Transverse colon (tissue), 4 donors: ENCODE results near the gene ENTPD8. TPM values are rescaled to one million over a fixed set of nuclear protein-coding genes. Genes with fewer than 3 reads are reported as not detected.

ENCODE experiments used
- DNase-seq: peaks from one replicate; pipeline ENCODE4 v3.0.0-alpha.2; 2019
- H3K27ac ChIP-seq, 4 donors: fragments of 200-600 bp; sonication (generic); 2 replicates each; pipeline ENCODE4 v1.5.1; 2016 to 2018; ENCODE audit warnings: inconsistent platforms in 4 of 4
- H3K27me3 ChIP-seq: fragments of 200-600 bp; sonication (generic); 2 replicates; pipeline ENCODE4 v1.5.1; 2017; ENCODE audit warnings: inconsistent platforms
- H3K36me3 ChIP-seq, 4 donors: fragments of 200-600 bp; sonication (generic); 2 replicates each; pipeline ENCODE4 v1.5.1; 2017 to 2019; ENCODE audit warnings: inconsistent platforms in 4 of 4
- H3K4me1 ChIP-seq, 4 donors: fragments of 200-600 bp; sonication (generic); 2 replicates each; pipeline ENCODE4 v1.5.1; 2017 to 2020; ENCODE audit warnings: inconsistent platforms in 4 of 4
- H3K4me3 ChIP-seq, 4 donors: fragments of 200-600 bp; sonication (generic); 1 replicate in 1 of 4; 2 replicates in 3 of 4; pipeline versions ENCODE4 v1.5.1 to v1.6.1; 2017 to 2019; ENCODE audit warnings: inconsistent platforms in 4 of 4
- H3K9me3 ChIP-seq, 2 donors: fragments of 200-600 bp; sonication (generic); 2 replicates each; pipeline ENCODE4 v1.5.1; 2017 to 2019; ENCODE audit warnings: inconsistent platforms in 2 of 2
- CTCF ChIP-seq, 5 experiments: fragments of 200-600 bp in 3 of 5; fragments of 450-650 bp in 2 of 5; sonication (generic) in 3 of 5; IDR thresholded peaks; 1 replicate in 2 of 5; 2 replicates in 3 of 5; pipeline ENCODE4 v1.5.1; 2016 to 2017; ENCODE audit warnings: antibody characterized with exemption in 5 of 5, inconsistent platforms in 3 of 5, mild to moderate bottlenecking in 2 of 5, moderate library complexity in 1 of 5
- EP300 ChIP-seq: sonication (generic); formaldehyde crosslinking; IDR thresholded peaks from one replicate; pipeline ENCODE4 v1.6.1; 2017; ENCODE audit warnings: antibody characterized with exemption, low read depth
- POLR2A ChIP-seq: fragments of 450-650 bp; IDR thresholded peaks from one replicate; pipeline ENCODE4 v1.6.1; 2016; ENCODE audit warnings: antibody characterized with exemption, mild to moderate bottlenecking, moderate library complexity
- POLR2AphosphoS5 ChIP-seq, 3 donors: sonication (generic); formaldehyde crosslinking; IDR thresholded peaks; one replicate each; pipeline ENCODE4 v1.6.1; 2016; ENCODE audit warnings: antibody characterized with exemption in 3 of 3
- WGBS, 2 donors: methylation state at CpG; one replicate each; pipeline ENCODE4 v1.1.5; 2018; ENCODE audit warnings: low coverage in 1 of 2; 5-methylcytosine and 5-hydroxymethylcytosine counted together
- in situ Hi-C, 4 donors: fragments of 200-750 bp; cut with MboI; loops; one replicate each; pipeline versions ENCODE4 v1.15.0 to v1.15.1; 2017; ENCODE audit warnings: low sequenced_read_pairs in 3 of 4, low pct_ligation_motif_present in 1 of 4, low pct_unique_long_range_greater_than_20kb in 1 of 4
- intact Hi-C: fragments of 100-400 bp; cut with DNase I; formaldehyde crosslinking; loops from one replicate; pipeline ENCODE4 v1.15.1; 2023; ENCODE audit warnings: low total_unique reads
- total RNA-seq, 4 donors: library from RNA; depleted of rRNA; stranded (reverse); fragments of >200 nt; gene quantifications; one replicate each; pipeline ENCODE4 v1.1.0, GENCODE V29; 2016

ENTPD8 gene
- total RNA-seq, 4 donors from 2014 or later = 20.7 to 109 (median 63.8) TPM

DNA sequence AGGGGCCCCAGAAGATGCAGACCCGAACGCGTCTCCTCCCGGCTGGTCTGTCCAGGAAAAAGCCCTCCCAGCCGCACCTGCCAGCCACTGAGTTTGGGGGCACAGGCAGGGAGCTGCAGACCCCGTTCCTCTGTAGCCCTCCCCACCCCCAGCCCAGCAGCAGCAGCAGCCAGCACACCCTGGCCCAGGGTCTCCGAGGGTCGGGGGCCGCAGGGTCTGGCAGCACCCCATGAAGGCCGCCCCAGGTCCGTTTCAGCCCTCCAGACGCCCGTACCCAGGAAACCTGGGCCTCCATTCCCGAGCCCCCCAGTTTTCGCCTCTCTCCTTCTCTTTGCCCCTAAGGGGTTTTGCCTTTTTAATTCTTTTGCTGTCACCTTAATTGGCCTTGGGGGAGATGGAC lies 37.9 kb downstream of the ENTPD8 start:
- in situ Hi-C loops = loop anchor here (10.0 to 25.0 kb wide), 2 partner anchors 116 to 118 kb away; partner anchors contain the start of gene TOR4A (in 2 of the 4)
- Histone ChIP-seq H3K27ac (no peak overlapping the region), H3K27me3 (no peaks in the 10 kb centered on the region), H3K36me3 (no peaks in the 10 kb centered on the region), H3K9me3 (no peaks in the 10 kb centered on the region), H3K4me3 (no peak overlapping the region), H3K4me1 (peaks cover 12 to 47% (median 27%) of the 10 kb centered on the region in 4 donors)
- no peak for DNase-seq
- 98 to 100% methylated on average over 2 to 15 of the region's 15 CpGs for WGBS, 2 donors
- intact Hi-C loops = no loop called here
- no peak for TF ChIP-seq POLR2AphosphoS5 (IDR thresholded peaks at IDR 0.05)
- TF ChIP-seq POLR2A = no peak
- TF ChIP-seq CTCF (IDR thresholded peaks at IDR 0.05) = no peak
- TF ChIP-seq EP300 = no peak

DNA sequence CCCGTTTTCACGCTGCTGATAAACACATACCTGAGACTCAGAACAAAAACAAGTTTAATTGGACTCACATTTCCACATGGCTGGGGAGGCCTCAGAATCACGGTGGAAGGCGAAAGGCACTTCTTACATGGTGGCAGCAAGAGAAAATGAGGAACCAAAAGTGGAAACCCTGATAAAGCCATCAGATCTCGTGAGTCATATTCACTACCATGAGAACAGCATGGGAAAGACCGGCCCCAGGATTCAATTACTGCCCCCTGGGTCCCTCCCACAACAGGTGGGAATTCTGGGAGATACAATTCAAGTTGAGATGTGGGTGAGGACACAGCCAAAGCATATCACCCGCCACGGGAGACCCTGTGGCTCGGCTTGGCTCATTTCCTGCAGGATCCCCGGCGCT lies 38.4 kb downstream of the ENTPD8 start:
- in situ Hi-C loops = loop anchor here (10.0 to 25.0 kb wide), 2 partner anchors 115 to 118 kb away; partner anchors contain the start of gene TOR4A (in 2 of the 4)
- intact Hi-C loops = no loop called here
- Histone ChIP-seq H3K9me3 (no peaks in the 10 kb centered on the region), H3K4me3 (no peak overlapping the region), H3K36me3 (no peaks in the 10 kb centered on the region), H3K27me3 (no peaks in the 10 kb centered on the region), H3K4me1 (peaks cover 12 to 44% (median 27%) of the 10 kb centered on the region in 4 donors), H3K27ac (no peak overlapping the region)
- DNase-seq = no peak
- TF ChIP-seq EP300 (no peak), POLR2A (no peak), POLR2AphosphoS5 (IDR thresholded peaks at IDR 0.05) (no peak), CTCF (IDR thresholded peaks at IDR 0.05) (no peak)
- 79 to 91% methylated on average over 4 to 11 of the region's 11 CpGs for WGBS, 2 donors

DNA sequence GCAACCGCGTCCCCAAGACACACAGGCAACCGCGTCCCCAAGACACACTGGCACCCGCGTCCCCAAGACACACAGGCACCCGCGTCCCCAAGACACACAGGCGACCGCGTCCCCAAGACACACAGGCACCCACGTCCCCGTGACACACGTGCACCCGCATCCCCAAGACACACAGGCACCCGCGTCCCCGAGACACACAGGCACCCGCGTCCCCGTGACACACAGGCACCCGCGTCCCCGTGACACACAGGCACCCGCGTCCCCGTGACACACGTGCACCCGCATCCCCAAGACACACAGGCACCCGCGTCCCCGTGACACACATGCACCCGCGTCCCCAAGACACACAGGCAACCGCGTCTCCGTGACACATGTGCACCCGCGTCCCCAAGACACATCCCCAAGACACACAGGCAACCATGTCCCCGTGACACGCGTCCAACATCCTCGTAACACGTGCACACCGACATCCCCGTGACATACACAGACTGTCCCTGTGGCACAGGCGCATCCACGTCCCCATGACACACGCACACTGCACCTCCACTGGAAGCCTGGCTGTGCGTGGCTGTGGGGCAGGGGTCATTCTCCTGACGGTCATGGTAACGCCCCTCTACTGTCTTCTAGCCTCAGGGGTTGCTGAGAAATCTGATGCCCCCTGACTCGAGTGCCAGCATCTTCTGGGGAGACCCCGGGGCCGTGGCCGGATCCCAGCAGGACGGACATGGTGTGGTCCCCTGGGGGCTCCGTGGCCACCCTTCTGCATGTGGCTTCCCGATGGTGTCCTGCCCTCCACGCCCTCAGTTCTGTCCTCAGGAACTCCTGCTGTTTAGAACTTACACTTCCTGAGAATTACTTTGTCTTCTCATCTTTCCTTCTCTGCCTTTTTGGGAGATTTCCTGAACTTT lies 42.3 kb downstream of the ENTPD8 start:
- DNase-seq = no peak
- intact Hi-C loops (no loop called here), in situ Hi-C loops (no loop called here)
- Histone ChIP-seq H3K36me3 (no peaks in the 10 kb centered on the region), H3K27me3 (no peaks in the 10 kb centered on the region), H3K4me1 (peaks cover 3 to 15% (median 7%) of the 10 kb centered on the region in 4 donors), H3K9me3 (no peaks in the 10 kb centered on the region), H3K4me3 (no peak overlapping the region), H3K27ac (peak overlapping the region in 1 of 4 donors; percentile 68)
- TF ChIP-seq POLR2AphosphoS5 (IDR thresholded peaks at IDR 0.05) = no peak
- no peak for TF ChIP-seq EP300
- TF ChIP-seq CTCF (IDR thresholded peaks at IDR 0.05) = no peak
- no peak for TF ChIP-seq POLR2A
- WGBS, 2 donors = 94 to 95% methylated on average over 21 to 60 of the region's 60 CpGs

GRCh38 chr9:137397675-137398423 lies 43.3 kb downstream of the ENTPD8 start:
- Histone ChIP-seq H3K27ac (no peak overlapping the region), H3K27me3 (no peaks in the 10 kb centered on the region), H3K4me1 (peaks cover 3 to 15% (median 7%) of the 10 kb centered on the region in 4 donors), H3K9me3 (no peaks in the 10 kb centered on the region), H3K36me3 (no peaks in the 10 kb centered on the region), H3K4me3 (no peak overlapping the region)
- no peak for DNase-seq
- intact Hi-C loops (no loop called here), in situ Hi-C loops (no loop called here)
- TF ChIP-seq POLR2A (no peak), EP300 (no peak)
- 87 to 94% methylated on average over 10 to 20 of the region's 20 CpGs for WGBS, 2 donors
